MM.1S (cell line): Measurements from ENCODE around the gene NTSR1.

Experiments
- DNase-seq: peaks from one replicate; pipeline ENCODE4 v3.0.0-alpha.2; 2015
- H2AFZ ChIP-seq: fragments of 300-600 bp; sonication (generic); 2 replicates; pipeline ENCODE4 v1.6.0; 2016; ENCODE audit warnings: antibody characterized with exemption, low read length
- H3F3A ChIP-seq: fragments of 300-600 bp; sonication (generic); 2 replicates; pipeline ENCODE4 v1.6.1; 2016; ENCODE audit warnings: mild to moderate bottlenecking, antibody characterized with exemption, low read length, moderate library complexity, mixed read lengths; ENCODE audit not compliant: insufficient read depth
- H3K27ac ChIP-seq: fragments of 300-600 bp; sonication (generic); 2 replicates; pipeline ENCODE4 v1.5.1; 2016; ENCODE audit warnings: mild to moderate bottlenecking, low read length
- H3K27me3 ChIP-seq: fragments of 300-600 bp; sonication (generic); replicated peaks from 2 replicates; pipeline ENCODE4 v1.6.0; 2016; ENCODE audit warnings: low read length; ENCODE audit not compliant: insufficient read depth
- H3K36me3 ChIP-seq: fragments of 300-600 bp; sonication (generic); replicated peaks from 2 replicates; pipeline ENCODE4 v1.6.1; 2016; ENCODE audit warnings: mild to moderate bottlenecking, low read length, mixed read lengths; ENCODE audit not compliant: insufficient read depth
- H3K4me1 ChIP-seq: fragments of 300-600 bp; sonication (generic); 2 replicates; pipeline ENCODE4 v1.6.1; 2016; ENCODE audit warnings: low read length, mixed read lengths
- H3K4me2 ChIP-seq: fragments of 300-600 bp; sonication (generic); 2 replicates; pipeline ENCODE4 v1.6.0; 2016; ENCODE audit warnings: low read depth, low read length
- H3K4me3 ChIP-seq: fragments of 300-600 bp; sonication (generic); 2 replicates; pipeline ENCODE4 v1.5.1; 2016; ENCODE audit warnings: low read length, mixed read lengths
- H3K79me2 ChIP-seq: fragments of 300-600 bp; sonication (generic); 2 replicates; pipeline ENCODE4 v1.6.1; 2016; ENCODE audit warnings: mixed run types, low read length, mixed read lengths
- H3K9ac ChIP-seq: fragments of 300-600 bp; sonication (generic); 2 replicates; pipeline ENCODE4 v1.6.1; 2016; ENCODE audit warnings: low read length, mixed read lengths
- H3K9me2 ChIP-seq: fragments of 300-600 bp; sonication (generic); replicated peaks from 2 replicates; pipeline ENCODE4 v1.6.1; 2016; ENCODE audit warnings: mild to moderate bottlenecking, low read length, mixed read lengths; ENCODE audit not compliant: insufficient read depth
- H3K9me3 ChIP-seq: fragments of 300-600 bp; sonication (generic); replicated peaks from 2 replicates; pipeline ENCODE4 v1.6.1; 2016; ENCODE audit warnings: mild to moderate bottlenecking, low read length, mixed read lengths; ENCODE audit not compliant: insufficient read depth
- H4K20me1 ChIP-seq: fragments of 300-600 bp; sonication (generic); 2 replicates; pipeline ENCODE4 v1.6.1; 2016; ENCODE audit warnings: mild to moderate bottlenecking, low read length, moderate library complexity, mixed read lengths; ENCODE audit not compliant: insufficient read depth
- CTCF ChIP-seq: fragments of 300-600 bp; sonication (generic); IDR thresholded peaks from 2 replicates; pipeline ENCODE4 v1.5.1; 2016; ENCODE audit warnings: antibody characterized with exemption, low read length, mixed read lengths
- EZH2 ChIP-seq: fragments of 300-600 bp; sonication (generic); optimal IDR thresholded peaks from 2 replicates; pipeline ENCODE3; 2017; ENCODE audit warnings: low read depth, mild to moderate bottlenecking, antibody characterized with exemption, low read length, mixed read lengths
- EZH2phosphoT487 ChIP-seq: fragments of 300-600 bp; sonication (generic); IDR thresholded peaks from 2 replicates; pipeline ENCODE4 v1.6.1; 2018; ENCODE audit warnings: antibody characterized with exemption, low read length

Gene NTSR1

GRCh38 chr20:62700261-62700930 lies 8.2 kb upstream of the NTSR1 start:
- TF ChIP-seq EZH2phosphoT487 (no peak), CTCF (no peak), EZH2 (no peak)
- Histone ChIP-seq H2AFZ (no peak overlapping the region), H3K4me2 (no peak overlapping the region), H3K27me3 (peaks cover 96% of the 10 kb centered on the region), H3K36me3 (no peaks in the 10 kb centered on the region), H3K4me3 (no peak overlapping the region), H3K9me2 (no peaks in the 10 kb centered on the region), H4K20me1 (no peaks in the 10 kb centered on the region), H3K79me2 (no peaks in the 10 kb centered on the region), H3K9me3 (no peaks in the 10 kb centered on the region), H3K9ac (no peak overlapping the region), H3F3A (no peaks in the 10 kb centered on the region), H3K27ac (no peak overlapping the region), H3K4me1 (no peaks in the 10 kb centered on the region)
- DNase-seq: no peak

- DNase-seq: no peak
- Histone ChIP-seq H3K9me3 (no peaks in the 10 kb centered on the region), H3K79me2 (no peaks in the 10 kb centered on the region), H3K4me3 (no peak overlapping the region), H3F3A (no peaks in the 10 kb centered on the region), H2AFZ (no peak overlapping the region), H3K9me2 (no peaks in the 10 kb centered on the region), H3K27ac (no peak overlapping the region), H3K36me3 (no peaks in the 10 kb centered on the region), H4K20me1 (no peaks in the 10 kb centered on the region), H3K4me2 (no peak overlapping the region), H3K9ac (no peak overlapping the region), H3K4me1 (no peaks in the 10 kb centered on the region), H3K27me3 (peaks cover 96% of the 10 kb centered on the region)
- no peak for TF ChIP-seq EZH2
- TF ChIP-seq EZH2phosphoT487: no peak
Measured at GRCh38 chr20:62701161-62702012, 7.2 kb upstream of the NTSR1 start.

DNA sequence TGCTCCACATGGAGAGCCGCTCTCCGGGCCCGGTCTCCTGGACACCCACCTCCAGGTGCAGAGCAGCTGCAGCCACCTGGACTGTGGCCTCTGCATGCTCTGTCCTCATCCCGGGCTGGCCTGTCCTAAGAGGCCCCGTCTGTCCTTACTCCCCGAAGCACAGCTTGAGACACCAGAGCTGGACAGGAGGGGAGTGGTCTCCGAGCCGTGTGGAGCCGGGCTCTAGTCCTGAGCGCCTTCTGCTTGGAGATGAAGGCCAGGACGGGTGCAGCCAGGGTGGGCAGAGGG lies 6.7 kb upstream of the NTSR1 start:
- no peaks in the 10 kb centered on the region for H4K20me1 ChIP-seq
- H3K9me2 ChIP-seq: no peaks in the 10 kb centered on the region
- no peak overlapping the region for H3K27ac ChIP-seq
- no peaks in the 10 kb centered on the region for H3K36me3 ChIP-seq
- H3K4me1 ChIP-seq: no peaks in the 10 kb centered on the region
- no peak overlapping the region for H2AFZ ChIP-seq
- peaks cover 100% of the 10 kb centered on the region for H3K27me3 ChIP-seq
- TF ChIP-seq EZH2 (no peak), CTCF (no peak), EZH2phosphoT487 (no peak)
- no peak overlapping the region for H3K9ac ChIP-seq
- no peaks in the 10 kb centered on the region for H3F3A ChIP-seq
- no peak overlapping the region for H3K4me3 ChIP-seq
- no peaks in the 10 kb centered on the region for H3K79me2 ChIP-seq
- H3K4me2 ChIP-seq: no peak overlapping the region
- no peaks in the 10 kb centered on the region for H3K9me3 ChIP-seq
- DNase-seq: no peak
